Fibroblast of lung (primary cell): ENCODE data around the gene DLG2. TPM values are rescaled to one million over a fixed set of nuclear protein-coding genes. Genes with fewer than 3 reads are reported as not detected.

Source experiments
- DNase-seq, 2 donors: peaks; one replicate each; pipeline versions ENCODE4 v3.0.0 to v3.0.0-alpha.2; 2010; ENCODE audit warnings: low read depth in 2 of 2
- H2AFZ ChIP-seq: 2 replicates; pipeline ENCODE4 v1.5.1; 2012; ENCODE audit warnings: low read length, control low read depth, inconsistent platforms
- H3K27ac ChIP-seq: 2 replicates; pipeline ENCODE4 v1.5.1; 2011; ENCODE audit warnings: low read length, control low read depth; ENCODE audit not compliant: insufficient read depth
- H3K27me3 ChIP-seq: 2 replicates; pipeline ENCODE4 v1.5.1; 2011; ENCODE audit warnings: mild to moderate bottlenecking, low read length; ENCODE audit not compliant: control insufficient read depth, insufficient read depth
- H3K36me3 ChIP-seq: 2 replicates; pipeline ENCODE4 v1.5.1; 2011; ENCODE audit warnings: low read length; ENCODE audit not compliant: control insufficient read depth, insufficient read depth
- H3K4me1 ChIP-seq: 2 replicates; pipeline ENCODE4 v1.5.1; 2011; ENCODE audit warnings: low read length; ENCODE audit not compliant: control insufficient read depth, insufficient read depth; ENCODE audit errors: extremely low read depth
- H3K4me2 ChIP-seq: 2 replicates; pipeline ENCODE4 v1.5.1; 2011; ENCODE audit warnings: low read length, control low read depth; ENCODE audit not compliant: insufficient read depth; ENCODE audit errors: extremely low read depth
- H3K4me3 ChIP-seq, 4 experiments: fragments of 200-600 bp in 1 of 4; sonication (generic) in 1 of 4; replicated peaks in 1 of 4; 2 replicates each; pipeline ENCODE4 v1.5.1; 2011 to 2016; ENCODE audit warnings: low read length in 4 of 4, low read depth in 3 of 4, mild to moderate bottlenecking in 3 of 4, control low read depth in 2 of 4, inconsistent platforms in 1 of 4, mixed read lengths in 1 of 4; ENCODE audit not compliant: insufficient read depth in 1 of 4; ENCODE audit errors: control extremely low read depth in 1 of 4
- H3K79me2 ChIP-seq: 2 replicates; pipeline ENCODE4 v1.5.1; 2012; ENCODE audit warnings: mild to moderate bottlenecking, low read length, inconsistent platforms; ENCODE audit not compliant: control insufficient read depth, insufficient read depth
- H3K9ac ChIP-seq: 2 replicates; pipeline ENCODE4 v1.5.1; 2011; ENCODE audit warnings: mild to moderate bottlenecking, low read length, control low read depth; ENCODE audit not compliant: insufficient read depth
- H3K9me3 ChIP-seq: 2 replicates; pipeline ENCODE4 v1.5.1; 2012; ENCODE audit warnings: low read depth, low read length; ENCODE audit not compliant: control insufficient read depth, insufficient read depth
- H4K20me1 ChIP-seq: 2 replicates; pipeline ENCODE4 v1.5.1; 2011; ENCODE audit warnings: low read length; ENCODE audit not compliant: control insufficient read depth, insufficient read depth; ENCODE audit errors: extremely low read depth
- CTCF ChIP-seq, 2 donors: IDR thresholded peaks in 1 of 2; conservative IDR thresholded peaks in 1 of 2; 1 replicate in 1 of 2; 2 replicates in 1 of 2; pipeline ENCODE4 v1.5.1; 2011 to 2012; ENCODE audit warnings: low read length in 2 of 2, control low read depth in 1 of 2, inconsistent platforms in 1 of 2, low read depth in 1 of 2, mild to moderate bottlenecking in 1 of 2
- EZH2 ChIP-seq: IDR thresholded peaks from 2 replicates; pipeline ENCODE4 v1.5.1; 2012; ENCODE audit warnings: low read length, control low read depth, mild to moderate bottlenecking; ENCODE audit errors: missing control alignments
- polyA plus RNA-seq, 2 donors: library from polyadenylated mRNA; depleted of rRNA in 1 of 2; stranded (reverse) in 1 of 2; unstranded in 1 of 2; fragments of >200 nt; gene quantifications; 2 replicates each; pipeline ENCODE4 v1.2.1, GENCODE V29; 2011 to 2012; ENCODE audit warnings: missing spikeins in 1 of 2
- total RNA-seq: library from RNA; depleted of rRNA; stranded (reverse); fragments of >200 nt; gene quantifications from 2 replicates; pipeline ENCODE4 v1.2.1, GENCODE V29; 2014

The DLG2 gene
- total and polyA plus RNA-seq, 2 donors (not counting 1 experiment from before 2014, with no cell fraction given): 0.77 to 2.3 TPM

- Histone ChIP-seq H3K27ac (no peak overlapping the region), H3K79me2 (no peaks in the 10 kb centered on the region), H3K36me3 (no peaks in the 10 kb centered on the region), H3K9ac (no peak overlapping the region), H3K4me3 (no peak overlapping the region), H3K27me3 (no peaks in the 10 kb centered on the region), H3K4me1 (no peaks in the 10 kb centered on the region), H3K9me3 (no peaks in the 10 kb centered on the region), H3K4me2 (no peak overlapping the region), H2AFZ (no peak overlapping the region), H4K20me1 (no peaks in the 10 kb centered on the region)
- DNase-seq: no peak
- TF ChIP-seq CTCF (conservative IDR thresholded peaks at IDR 0.05 in 1 of 2, IDR thresholded peaks at IDR 0.05 in 1 of 2; ENCODE audit: low read depth in 1 of 2, low read length in 2 of 2): no peak
- no peak for TF ChIP-seq EZH2
These were observed 2018.0 kb downstream of the DLG2 start for GRCh38 chr11:83609191-83609590.

GRCh38 chr11:83608571-83608970, 2018.6 kb downstream of the DLG2 start:
- H3K36me3 ChIP-seq: no peaks in the 10 kb centered on the region
- H3K9ac ChIP-seq: no peak overlapping the region
- TF ChIP-seq EZH2 (no peak), CTCF (conservative IDR thresholded peaks at IDR 0.05 in 1 of 2, IDR thresholded peaks at IDR 0.05 in 1 of 2; ENCODE audit: low read depth in 1 of 2, low read length in 2 of 2) (no peak)
- H3K4me3 ChIP-seq: no peak overlapping the region
- H3K27me3 ChIP-seq: no peaks in the 10 kb centered on the region
- H3K4me1 ChIP-seq: no peaks in the 10 kb centered on the region
- DNase-seq: no peak
- no peaks in the 10 kb centered on the region for H3K79me2 ChIP-seq
- H3K9me3 ChIP-seq: no peaks in the 10 kb centered on the region
- no peak overlapping the region for H3K27ac ChIP-seq
- H2AFZ ChIP-seq: no peak overlapping the region
- no peaks in the 10 kb centered on the region for H4K20me1 ChIP-seq
- no peak overlapping the region for H3K4me2 ChIP-seq

GRCh38 chr11:83601914-83602527, 2025.1 kb downstream of the DLG2 start:
- no peaks in the 10 kb centered on the region for H3K9me3 ChIP-seq
- no peaks in the 10 kb centered on the region for H3K79me2 ChIP-seq
- no peaks in the 10 kb centered on the region for H3K36me3 ChIP-seq
- no peak for TF ChIP-seq CTCF (conservative IDR thresholded peaks at IDR 0.05 in 1 of 2, IDR thresholded peaks at IDR 0.05 in 1 of 2; ENCODE audit: low read depth in 1 of 2, low read length in 2 of 2)
- no peak for TF ChIP-seq EZH2
- no peak overlapping the region for H3K27ac ChIP-seq
- no peaks in the 10 kb centered on the region for H3K27me3 ChIP-seq
- H4K20me1 ChIP-seq: no peaks in the 10 kb centered on the region
- no peak overlapping the region for H3K4me2 ChIP-seq
- no peaks in the 10 kb centered on the region for H3K4me1 ChIP-seq
- peak in 1 of 2 donors; percentile 1 for DNase-seq
- no peak overlapping the region for H2AFZ ChIP-seq
- no peak overlapping the region for H3K4me3 ChIP-seq
- no peak overlapping the region for H3K9ac ChIP-seq
